ENCODE results near the gene PPHLN1.

DNA sequence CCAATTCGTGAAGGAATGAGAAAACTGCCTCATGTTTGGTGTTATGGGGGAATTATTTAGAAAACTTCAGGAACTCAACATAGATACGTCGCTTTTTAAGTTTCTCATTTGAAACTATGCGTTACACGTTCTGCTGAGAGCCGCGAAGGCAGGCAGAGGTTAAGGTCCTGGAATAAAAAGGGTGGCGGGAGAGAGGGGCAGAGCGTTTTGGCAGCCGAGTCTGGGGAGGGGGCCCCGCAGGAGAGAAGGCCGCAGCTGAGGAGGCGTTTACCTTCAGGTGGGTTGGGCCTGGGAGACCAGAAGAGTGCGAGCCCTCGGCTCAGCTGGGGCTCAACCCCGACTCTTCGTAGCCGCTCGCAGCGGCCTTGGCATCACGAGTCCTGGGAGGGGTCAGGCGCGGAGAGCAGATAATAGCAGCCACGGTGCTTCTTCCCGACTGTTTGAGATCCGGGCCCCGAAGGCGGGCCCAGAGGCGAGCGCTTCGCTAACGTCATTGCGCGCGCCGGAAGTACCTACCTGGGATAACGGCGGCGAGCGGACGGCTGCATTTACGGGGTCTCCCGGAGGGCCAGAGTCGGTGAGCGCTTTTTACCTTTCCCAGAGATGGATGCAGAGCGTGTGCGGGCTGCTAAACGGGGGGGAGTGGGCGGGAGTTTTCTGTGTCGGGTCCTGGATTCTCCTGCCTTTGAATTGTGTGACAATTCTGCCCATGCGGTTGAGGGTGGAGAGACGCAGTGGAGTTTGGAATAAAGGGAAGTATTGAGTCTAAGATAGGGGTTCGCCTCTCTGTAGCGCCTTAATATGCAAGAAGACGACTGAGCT is at the start of gene PPHLN1, which contains the start of gene ZCRB1:
- TF ChIP-seq POLR2AphosphoS5 (IDR thresholded peaks at IDR 0.05) (peak; percentile 63 to 85 (median 80)), CTCF (IDR thresholded peaks at IDR 0.05) (peak in 1 of 4 experiments; percentile 12), POLR2A (IDR thresholded peaks at IDR 0.05) (peak; percentile 49 to 55), EP300 (IDR thresholded peaks at IDR 0.05) (no peak)

Measured in sigmoid colon (tissue), 4 donors.